GM12878 (cell line): ENCODE results near the gene TEX30.

Experiments
- BRCA1 ChIP-seq: IDR thresholded peaks from 2 replicates; pipeline ENCODE4 v1.6.1; 2011; ENCODE audit warnings: low read depth, low read length, improper control_type of control experiment
- CEBPB ChIP-seq, 2 experiments: fragments of 150-350 bp in 1 of 2; IDR thresholded peaks; 2 replicates each; pipeline ENCODE4 v1.6.1; 2012 to 2014; ENCODE audit warnings: low read depth in 2 of 2, low read length in 2 of 2, borderline replicate concordance in 1 of 2, inconsistent platforms in 1 of 2
- ETV6 ChIP-seq, 2 experiments: fragments of 450-650 bp in 1 of 2; IDR thresholded peaks in 1 of 2; conservative IDR thresholded peaks in 1 of 2; 2 replicates each; pipeline ENCODE4 v1.6.1; 2014; ENCODE audit warnings: antibody characterized with exemption in 1 of 2, borderline replicate concordance in 1 of 2, low read depth in 1 of 2, mild to moderate bottlenecking in 1 of 2, moderate library complexity in 1 of 2
- EZH2 ChIP-seq: IDR thresholded peaks from 2 replicates; pipeline ENCODE4 v1.6.1; 2012; ENCODE audit warnings: low read depth, mild to moderate bottlenecking, control low read depth, inconsistent platforms, low read length, borderline replicate concordance; ENCODE audit not compliant: control insufficient read depth
- HDGF ChIP-seq: fragments of 450-650 bp; IDR thresholded peaks from 2 replicates; pipeline ENCODE4 v1.6.1; 2016; ENCODE audit warnings: antibody characterized with exemption
- JUNB ChIP-seq: IDR thresholded peaks from 2 replicates; pipeline ENCODE4 v1.6.1; 2016; ENCODE audit warnings: antibody characterized with exemption, mild to moderate bottlenecking
- KAT2A ChIP-seq: conservative IDR thresholded peaks from 2 replicates; pipeline ENCODE4 v1.6.1; 2011; ENCODE audit warnings: low read depth, low read length; ENCODE audit not compliant: control insufficient read depth
- KLF5 ChIP-seq: fragments of 450-650 bp; IDR thresholded peaks from 2 replicates; pipeline ENCODE4 v1.6.1; 2014; ENCODE audit warnings: mild to moderate bottlenecking; ENCODE audit not compliant: partially characterized antibody
- POLR2A ChIP-seq: IDR thresholded peaks from 2 replicates; pipeline ENCODE4 v1.6.1; 2011; ENCODE audit warnings: low read depth, mild to moderate bottlenecking, low read length
- RFX5 ChIP-seq: IDR thresholded peaks from 2 replicates; pipeline ENCODE4 v1.6.1; 2011; ENCODE audit warnings: low read depth, low read length, improper control_type of control experiment
- TF ChIP-seq, protein P1 (sequence below): IDR thresholded peaks from 2 replicates; pipeline ENCODE4 v1.6.1; 2012; ENCODE audit warnings: mild to moderate bottlenecking, low read depth, low read length
- TF ChIP-seq, protein P2 (sequence below): IDR thresholded peaks from 2 replicates; pipeline ENCODE4 v1.6.1; 2012; ENCODE audit warnings: low read depth, low read length, improper control_type of control experiment
- TF ChIP-seq, protein P3 (sequence below), 3 experiments: IDR thresholded peaks in 2 of 3; conservative IDR thresholded peaks in 1 of 3; 2 replicates each; pipeline ENCODE4 v1.5.1; 2011; ENCODE audit warnings: low read depth in 3 of 3, low read length in 3 of 3, mild to moderate bottlenecking in 3 of 3, control low read depth in 2 of 3, moderate library complexity in 2 of 3, inconsistent platforms in 1 of 3, mixed read lengths in 1 of 3; ENCODE audit not compliant: control insufficient read depth in 2 of 3, insufficient read depth in 1 of 3; ENCODE audit errors: extremely low read depth in 1 of 3

DNA sequence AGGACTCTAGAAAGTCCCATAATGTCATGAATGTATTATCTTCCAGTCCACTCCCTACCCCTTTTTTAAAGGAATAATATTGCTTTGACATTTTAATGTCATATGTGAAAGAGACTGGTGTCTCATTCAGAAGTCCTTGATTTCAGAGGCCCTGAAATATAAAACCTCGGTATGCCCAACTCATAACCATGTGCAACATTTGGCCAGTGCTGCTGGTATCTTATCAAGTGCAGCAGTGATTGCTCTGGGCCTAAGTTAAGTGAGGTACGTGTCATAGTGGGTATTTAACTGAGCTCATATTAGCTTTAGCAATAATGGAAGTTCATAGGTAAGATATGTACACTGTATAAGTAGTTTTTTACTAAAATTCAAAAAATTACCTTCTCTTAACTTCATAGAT, 14.7 kb downstream of the TEX30 start:
- TF ChIP-seq, protein P1, sequence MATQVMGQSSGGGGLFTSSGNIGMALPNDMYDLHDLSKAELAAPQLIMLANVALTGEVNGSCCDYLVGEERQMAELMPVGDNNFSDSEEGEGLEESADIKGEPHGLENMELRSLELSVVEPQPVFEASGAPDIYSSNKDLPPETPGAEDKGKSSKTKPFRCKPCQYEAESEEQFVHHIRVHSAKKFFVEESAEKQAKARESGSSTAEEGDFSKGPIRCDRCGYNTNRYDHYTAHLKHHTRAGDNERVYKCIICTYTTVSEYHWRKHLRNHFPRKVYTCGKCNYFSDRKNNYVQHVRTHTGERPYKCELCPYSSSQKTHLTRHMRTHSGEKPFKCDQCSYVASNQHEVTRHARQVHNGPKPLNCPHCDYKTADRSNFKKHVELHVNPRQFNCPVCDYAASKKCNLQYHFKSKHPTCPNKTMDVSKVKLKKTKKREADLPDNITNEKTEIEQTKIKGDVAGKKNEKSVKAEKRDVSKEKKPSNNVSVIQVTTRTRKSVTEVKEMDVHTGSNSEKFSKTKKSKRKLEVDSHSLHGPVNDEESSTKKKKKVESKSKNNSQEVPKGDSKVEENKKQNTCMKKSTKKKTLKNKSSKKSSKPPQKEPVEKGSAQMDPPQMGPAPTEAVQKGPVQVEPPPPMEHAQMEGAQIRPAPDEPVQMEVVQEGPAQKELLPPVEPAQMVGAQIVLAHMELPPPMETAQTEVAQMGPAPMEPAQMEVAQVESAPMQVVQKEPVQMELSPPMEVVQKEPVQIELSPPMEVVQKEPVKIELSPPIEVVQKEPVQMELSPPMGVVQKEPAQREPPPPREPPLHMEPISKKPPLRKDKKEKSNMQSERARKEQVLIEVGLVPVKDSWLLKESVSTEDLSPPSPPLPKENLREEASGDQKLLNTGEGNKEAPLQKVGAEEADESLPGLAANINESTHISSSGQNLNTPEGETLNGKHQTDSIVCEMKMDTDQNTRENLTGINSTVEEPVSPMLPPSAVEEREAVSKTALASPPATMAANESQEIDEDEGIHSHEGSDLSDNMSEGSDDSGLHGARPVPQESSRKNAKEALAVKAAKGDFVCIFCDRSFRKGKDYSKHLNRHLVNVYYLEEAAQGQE, result no peak
- TF ChIP-seq HDGF (no peak), JUNB (no peak), BRCA1 (no peak), EZH2 (no peak), KAT2A (no peak), POLR2A (no peak), ETV6 (conservative IDR thresholded peaks at IDR 0.05 in 1 of 2, IDR thresholded peaks at IDR 0.05 in 1 of 2; ENCODE audit: borderline replicate concordance in 1 of 2, low read depth in 1 of 2) (no peak), KLF5 (no peak), CEBPB (IDR thresholded peaks at IDR 0.05; ENCODE audit: borderline replicate concordance in 1 of 2, low read depth in 2 of 2, low read length in 2 of 2) (no peak), RFX5 (no peak)
- TF ChIP-seq, protein P2, sequence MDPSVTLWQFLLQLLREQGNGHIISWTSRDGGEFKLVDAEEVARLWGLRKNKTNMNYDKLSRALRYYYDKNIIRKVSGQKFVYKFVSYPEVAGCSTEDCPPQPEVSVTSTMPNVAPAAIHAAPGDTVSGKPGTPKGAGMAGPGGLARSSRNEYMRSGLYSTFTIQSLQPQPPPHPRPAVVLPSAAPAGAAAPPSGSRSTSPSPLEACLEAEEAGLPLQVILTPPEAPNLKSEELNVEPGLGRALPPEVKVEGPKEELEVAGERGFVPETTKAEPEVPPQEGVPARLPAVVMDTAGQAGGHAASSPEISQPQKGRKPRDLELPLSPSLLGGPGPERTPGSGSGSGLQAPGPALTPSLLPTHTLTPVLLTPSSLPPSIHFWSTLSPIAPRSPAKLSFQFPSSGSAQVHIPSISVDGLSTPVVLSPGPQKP, result no peak
- TF ChIP-seq, protein P3, sequence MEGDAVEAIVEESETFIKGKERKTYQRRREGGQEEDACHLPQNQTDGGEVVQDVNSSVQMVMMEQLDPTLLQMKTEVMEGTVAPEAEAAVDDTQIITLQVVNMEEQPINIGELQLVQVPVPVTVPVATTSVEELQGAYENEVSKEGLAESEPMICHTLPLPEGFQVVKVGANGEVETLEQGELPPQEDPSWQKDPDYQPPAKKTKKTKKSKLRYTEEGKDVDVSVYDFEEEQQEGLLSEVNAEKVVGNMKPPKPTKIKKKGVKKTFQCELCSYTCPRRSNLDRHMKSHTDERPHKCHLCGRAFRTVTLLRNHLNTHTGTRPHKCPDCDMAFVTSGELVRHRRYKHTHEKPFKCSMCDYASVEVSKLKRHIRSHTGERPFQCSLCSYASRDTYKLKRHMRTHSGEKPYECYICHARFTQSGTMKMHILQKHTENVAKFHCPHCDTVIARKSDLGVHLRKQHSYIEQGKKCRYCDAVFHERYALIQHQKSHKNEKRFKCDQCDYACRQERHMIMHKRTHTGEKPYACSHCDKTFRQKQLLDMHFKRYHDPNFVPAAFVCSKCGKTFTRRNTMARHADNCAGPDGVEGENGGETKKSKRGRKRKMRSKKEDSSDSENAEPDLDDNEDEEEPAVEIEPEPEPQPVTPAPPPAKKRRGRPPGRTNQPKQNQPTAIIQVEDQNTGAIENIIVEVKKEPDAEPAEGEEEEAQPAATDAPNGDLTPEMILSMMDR (IDR thresholded peaks at IDR 0.05 in 2 of 3, conservative IDR thresholded peaks at IDR 0.05 in 1 of 3; ENCODE audit: control insufficient read depth in 2 of 3, extremely low read depth in 1 of 3, insufficient read depth in 1 of 3, low read depth in 3 of 3, low read length in 3 of 3), result no peak
